Astrocyte (in vitro differentiated cells and primary cell): Measurements from ENCODE around the gene SCN2B. TPM values are rescaled to one million over a fixed set of nuclear protein-coding genes. Genes with fewer than 3 reads are reported as not detected.

Source experiments
- DNase-seq: peaks from one replicate; pipeline ENCODE4 v3.0.0-alpha.2; 2010; ENCODE audit warnings: low read depth
- FAIRE-seq: peaks from 2 replicates; lab custom pipeline; 2011; peaks lifted over from hg19 to GRCh38; lab: Jason Lieb, UNC
- H2AFZ ChIP-seq: 2 replicates; pipeline ENCODE4 v1.6.0; 2012; ENCODE audit warnings: low read depth, low read length, inconsistent platforms
- H3K27ac ChIP-seq: 2 replicates; pipeline ENCODE4 v1.5.1; 2011; ENCODE audit warnings: low read depth, low read length, inconsistent platforms
- H3K27me3 ChIP-seq: 2 replicates; pipeline ENCODE4 v1.6.0; 2011; ENCODE audit warnings: low read length, inconsistent platforms; ENCODE audit not compliant: insufficient read depth
- H3K36me3 ChIP-seq: 2 replicates; pipeline ENCODE4 v1.5.1; 2011; ENCODE audit warnings: low read length, inconsistent platforms; ENCODE audit not compliant: insufficient read depth
- H3K4me1 ChIP-seq: 2 replicates; pipeline ENCODE4 v1.5.1; 2011; ENCODE audit warnings: low read length, inconsistent platforms; ENCODE audit not compliant: insufficient read depth
- H3K4me2 ChIP-seq: 2 replicates; pipeline ENCODE4 v1.6.0; 2012; ENCODE audit warnings: low read length, inconsistent platforms
- H3K4me3 ChIP-seq: 2 replicates; pipeline ENCODE4 v1.5.1; 2011; ENCODE audit warnings: low read depth, mild to moderate bottlenecking, low read length, inconsistent platforms; ENCODE audit not compliant: insufficient read depth
- H3K79me2 ChIP-seq: 2 replicates; pipeline ENCODE4 v1.6.0; 2012; ENCODE audit warnings: mild to moderate bottlenecking, low read length, inconsistent platforms; ENCODE audit not compliant: insufficient read depth
- H3K9ac ChIP-seq: 2 replicates; pipeline ENCODE4 v1.6.0; 2012; ENCODE audit warnings: mild to moderate bottlenecking, low read length, inconsistent platforms
- H3K9me3 ChIP-seq: 2 replicates; pipeline ENCODE4 v1.5.1; 2012; ENCODE audit warnings: low read depth, mild to moderate bottlenecking, low read length, inconsistent platforms; ENCODE audit not compliant: insufficient read depth
- H4K20me1 ChIP-seq: 2 replicates; pipeline ENCODE4 v1.6.0; 2012; ENCODE audit warnings: low read length, inconsistent platforms; ENCODE audit not compliant: insufficient read depth
- H3K27ac Mint-ChIP-seq: one replicate; pipeline ENCODE4 v1.8.0; 2021; ENCODE audit warnings: mild to moderate bottlenecking, mixed read lengths; ENCODE audit not compliant: unreplicated experiment
- H3K27me3 Mint-ChIP-seq: one replicate; pipeline ENCODE4 v1.8.0; 2021; ENCODE audit warnings: low read depth, mixed read lengths; ENCODE audit not compliant: unreplicated experiment
- H3K36me3 Mint-ChIP-seq: one replicate; pipeline ENCODE4 v1.8.0; 2021; ENCODE audit warnings: low read depth, mixed read lengths; ENCODE audit not compliant: unreplicated experiment
- H3K4me1 Mint-ChIP-seq: one replicate; pipeline ENCODE4 v1.8.0; 2021; ENCODE audit warnings: low read depth, mixed read lengths; ENCODE audit not compliant: unreplicated experiment
- H3K4me3 Mint-ChIP-seq: one replicate; pipeline ENCODE4 v1.8.0; 2021; ENCODE audit warnings: mild to moderate bottlenecking, moderate library complexity, mixed read lengths; ENCODE audit not compliant: unreplicated experiment
- H3K9me3 Mint-ChIP-seq: one replicate; pipeline ENCODE4 v1.8.0; 2021; ENCODE audit warnings: mild to moderate bottlenecking, mixed read lengths; ENCODE audit not compliant: unreplicated experiment
- EZH2 ChIP-seq: IDR thresholded peaks from 2 replicates; pipeline ENCODE4 v1.6.1; 2012; ENCODE audit warnings: mild to moderate bottlenecking, low read length, inconsistent platforms; ENCODE audit not compliant: insufficient read depth
- total RNA-seq: library from RNA; stranded (reverse); gene quantifications from 2 replicates; pipeline ENCODE4 v1.2.1, GENCODE V29; 2021
- TF ChIP-seq, protein P1 (sequence below): IDR thresholded peaks from 2 replicates; pipeline ENCODE4 v1.5.1; 2011; ENCODE audit warnings: low read depth, mild to moderate bottlenecking, inconsistent platforms, low read length, moderate library complexity; ENCODE audit not compliant: insufficient read depth

Gene SCN2B
- total RNA-seq, 1 donor from 2014 or later = 0.18 TPM

DNA sequence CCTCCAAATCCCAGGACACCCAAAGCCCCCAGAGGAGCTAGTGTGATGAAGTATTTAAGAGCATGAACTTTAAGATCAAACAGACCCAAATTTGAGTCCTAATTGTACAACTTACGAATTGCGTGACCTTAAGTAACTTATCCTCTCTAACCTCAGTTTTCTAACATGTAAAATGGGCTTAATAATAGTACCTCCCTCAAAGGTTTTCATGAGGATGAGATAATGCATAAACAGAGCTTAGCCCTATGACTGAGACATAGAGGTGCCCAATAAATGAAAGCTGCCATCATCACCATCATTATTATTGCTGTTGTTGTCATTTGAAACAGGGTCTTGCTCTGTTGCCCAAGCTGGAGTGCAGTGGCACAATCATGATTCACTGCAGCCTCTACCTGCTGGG is 9.2 kb downstream of the SCN2B start:
- Histone ChIP-seq H3K36me3 (no peaks in the 10 kb centered on the region), H3K4me3 (no peak overlapping the region), H2AFZ (no peak overlapping the region), H3K27me3 (peaks cover 34% of the 10 kb centered on the region), H3K79me2 (no peaks in the 10 kb centered on the region), H4K20me1 (no peaks in the 10 kb centered on the region), H3K4me1 (no peaks in the 10 kb centered on the region), H3K9me3 (no peaks in the 10 kb centered on the region), H3K4me2 (no peak overlapping the region), H3K9ac (no peak overlapping the region), H3K27ac (no peak overlapping the region)
- Mint-ChIP-seq H3K27me3 (peaks cover 82% of the 10 kb centered on the region), H3K4me1 (no peaks in the 10 kb centered on the region), H3K4me3 (no peak overlapping the region), H3K9me3 (no peaks in the 10 kb centered on the region), H3K36me3 (no peaks in the 10 kb centered on the region), H3K27ac (no peak overlapping the region)
- DNase-seq = no peak
- TF ChIP-seq, protein P1, sequence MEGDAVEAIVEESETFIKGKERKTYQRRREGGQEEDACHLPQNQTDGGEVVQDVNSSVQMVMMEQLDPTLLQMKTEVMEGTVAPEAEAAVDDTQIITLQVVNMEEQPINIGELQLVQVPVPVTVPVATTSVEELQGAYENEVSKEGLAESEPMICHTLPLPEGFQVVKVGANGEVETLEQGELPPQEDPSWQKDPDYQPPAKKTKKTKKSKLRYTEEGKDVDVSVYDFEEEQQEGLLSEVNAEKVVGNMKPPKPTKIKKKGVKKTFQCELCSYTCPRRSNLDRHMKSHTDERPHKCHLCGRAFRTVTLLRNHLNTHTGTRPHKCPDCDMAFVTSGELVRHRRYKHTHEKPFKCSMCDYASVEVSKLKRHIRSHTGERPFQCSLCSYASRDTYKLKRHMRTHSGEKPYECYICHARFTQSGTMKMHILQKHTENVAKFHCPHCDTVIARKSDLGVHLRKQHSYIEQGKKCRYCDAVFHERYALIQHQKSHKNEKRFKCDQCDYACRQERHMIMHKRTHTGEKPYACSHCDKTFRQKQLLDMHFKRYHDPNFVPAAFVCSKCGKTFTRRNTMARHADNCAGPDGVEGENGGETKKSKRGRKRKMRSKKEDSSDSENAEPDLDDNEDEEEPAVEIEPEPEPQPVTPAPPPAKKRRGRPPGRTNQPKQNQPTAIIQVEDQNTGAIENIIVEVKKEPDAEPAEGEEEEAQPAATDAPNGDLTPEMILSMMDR = no peak
- no peak for TF ChIP-seq EZH2
- FAIRE-seq = no peak

DNA sequence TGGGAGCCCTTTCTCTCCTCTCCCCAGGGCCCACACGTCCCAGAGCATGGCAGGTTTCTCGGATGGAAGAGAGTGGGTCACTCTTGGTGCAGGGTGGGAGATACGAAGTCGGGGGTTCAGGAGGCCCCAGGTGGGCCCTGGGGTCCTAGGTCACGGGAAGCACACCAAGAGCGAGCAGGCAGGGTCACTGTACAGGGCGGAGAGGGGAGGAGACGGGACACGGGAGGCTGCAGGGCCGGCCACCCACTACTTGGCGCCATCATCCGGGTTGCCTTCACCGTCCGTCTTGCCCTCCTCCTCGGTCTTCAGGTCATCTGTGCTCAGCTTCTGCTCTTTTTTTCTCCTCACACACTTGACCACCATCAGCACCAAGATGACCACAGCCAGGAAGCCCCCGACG is 9.8 kb downstream of the SCN2B start:
- Mint-ChIP-seq H3K27ac (no peak overlapping the region), H3K36me3 (no peaks in the 10 kb centered on the region), H3K4me1 (no peaks in the 10 kb centered on the region), H3K9me3 (no peaks in the 10 kb centered on the region), H3K4me3 (no peak overlapping the region), H3K27me3 (peaks cover 83% of the 10 kb centered on the region)
- H3K4me3 ChIP-seq = no peak overlapping the region
- no peak overlapping the region for H3K9ac ChIP-seq
- no peaks in the 10 kb centered on the region for H3K9me3 ChIP-seq
- H3K79me2 ChIP-seq = no peaks in the 10 kb centered on the region
- H3K27me3 ChIP-seq = peaks cover 30% of the 10 kb centered on the region
- H2AFZ ChIP-seq = peak overlapping the region; percentile 63
- H3K36me3 ChIP-seq = no peaks in the 10 kb centered on the region
- H3K4me1 ChIP-seq = no peaks in the 10 kb centered on the region
- H3K4me2 ChIP-seq = no peak overlapping the region
- TF ChIP-seq, protein P1 = no peak
- no peak for TF ChIP-seq EZH2
- DNase-seq (no peak), FAIRE-seq (no peak)
- no peaks in the 10 kb centered on the region for H4K20me1 ChIP-seq
- H3K27ac ChIP-seq = no peak overlapping the region

DNA sequence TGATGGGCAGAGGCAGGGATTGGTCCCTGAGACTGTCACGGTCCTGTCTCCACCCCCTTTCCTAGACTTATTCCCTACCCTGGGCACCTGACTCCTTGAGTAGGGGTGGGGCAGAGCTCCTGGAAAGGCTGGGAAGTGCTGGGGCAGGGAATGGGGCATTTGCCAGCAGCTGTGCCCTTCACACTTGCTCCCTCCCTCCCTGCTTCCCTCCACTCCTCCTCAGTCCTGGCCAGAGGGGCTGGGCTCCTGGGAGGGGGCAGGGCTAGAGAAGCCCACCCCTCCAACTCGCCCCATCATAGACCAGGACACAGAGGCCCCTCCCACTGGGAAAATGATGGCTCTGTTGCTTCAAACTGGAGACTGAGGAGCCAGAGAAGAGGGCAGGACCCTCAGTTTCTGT is 11.6 kb downstream of the SCN2B start:
- Mint-ChIP-seq H3K4me1 (no peaks in the 10 kb centered on the region), H3K27me3 (peaks cover 80% of the 10 kb centered on the region), H3K36me3 (no peaks in the 10 kb centered on the region), H3K4me3 (no peak overlapping the region), H3K9me3 (peaks cover 2% of the 10 kb centered on the region), H3K27ac (no peak overlapping the region)
- H2AFZ ChIP-seq = no peak overlapping the region
- H3K9me3 ChIP-seq = no peaks in the 10 kb centered on the region
- peaks cover 18% of the 10 kb centered on the region for H3K27me3 ChIP-seq
- no peaks in the 10 kb centered on the region for H4K20me1 ChIP-seq
- H3K4me1 ChIP-seq = no peaks in the 10 kb centered on the region
- H3K4me3 ChIP-seq = no peak overlapping the region
- no peak overlapping the region for H3K4me2 ChIP-seq
- no peak overlapping the region for H3K27ac ChIP-seq
- no peaks in the 10 kb centered on the region for H3K79me2 ChIP-seq
- DNase-seq (no peak), FAIRE-seq (no peak)
- TF ChIP-seq EZH2 = no peak
- TF ChIP-seq, protein P1 = no peak
- no peak overlapping the region for H3K9ac ChIP-seq
- H3K36me3 ChIP-seq = no peaks in the 10 kb centered on the region
